ENCODE data around the gene ZBTB46. TPM values are rescaled to one million over a fixed set of nuclear protein-coding genes. Genes with fewer than 3 reads are reported as not detected.
"Not testable (repeated sequence)": the region's sequence is repeated elsewhere in the genome, so short reads cannot be mapped to it uniquely, and the experiment has no call there.

Gene ZBTB46
- total RNA-seq, 1 experiment from 2014 or later: 1.1 TPM

GRCh38 chr20:63804308-63804636 lies 26.8 kb downstream of the ZBTB46 start:
- ChIA-PET POLR2A (ENCODE audit: low non-redundant PET) (no interaction called here), CTCF (no interaction called here)
- Histone ChIP-seq H3K36me3 (ENCODE audit: insufficient read depth, low read length, poor library complexity, severe bottlenecking) (no peaks in the 10 kb centered on the region), H3K9me3 (ENCODE audit: low read depth, low read length, poor library complexity, severe bottlenecking) (no peaks in the 10 kb centered on the region), H3K4me1 (ENCODE audit: insufficient read depth, low read length, poor library complexity, severe bottlenecking) (no peaks in the 10 kb centered on the region), H3K4me3 (ENCODE audit: low read depth, low read length, poor library complexity, severe bottlenecking) (no peak overlapping the region), H3K27ac (ENCODE audit: low read depth, low read length, poor library complexity, severe bottlenecking) (no peak overlapping the region), H3K27me3 (replicated peaks; ENCODE audit: insufficient read depth, low read depth, low read length, poor library complexity) (no peaks in the 10 kb centered on the region)
- BruUV-seq (replicated peaks): no TSS peak
- no peak for TF ChIP-seq EZH2 (IDR thresholded peaks at IDR 0.05; ENCODE audit: borderline replicate concordance, low read depth, low read length, poor library complexity, severe bottlenecking)
- intact Hi-C loops (cut with micrococcal nuclease; ENCODE audit: unreplicated experiment): no loop called here
- DNase-seq (ENCODE audit: low spot score): no peak

- no peaks in the 10 kb centered on the region for H3K4me1 ChIP-seq (ENCODE audit: insufficient read depth, low read length, poor library complexity, severe bottlenecking)
- no peak for DNase-seq (ENCODE audit: low spot score)
- no peaks in the 10 kb centered on the region for H3K27me3 ChIP-seq (replicated peaks; ENCODE audit: insufficient read depth, low read depth, low read length, poor library complexity)
- BruUV-seq (replicated peaks): no TSS peak
- TF ChIP-seq CTCF (conservative IDR thresholded peaks at IDR 0.05; ENCODE audit: low read depth, low read length): no peak
- no peak for TF ChIP-seq EZH2 (IDR thresholded peaks at IDR 0.05; ENCODE audit: borderline replicate concordance, low read depth, low read length, poor library complexity, severe bottlenecking)
- CTCF ChIA-PET: no interaction called here
- H3K27ac ChIP-seq (ENCODE audit: low read depth, low read length, poor library complexity, severe bottlenecking): no peak overlapping the region
- H3K9me3 ChIP-seq (ENCODE audit: low read depth, low read length, poor library complexity, severe bottlenecking): no peaks in the 10 kb centered on the region
- H3K36me3 ChIP-seq (ENCODE audit: insufficient read depth, low read length, poor library complexity, severe bottlenecking): no peaks in the 10 kb centered on the region
- POLR2A ChIA-PET (ENCODE audit: low non-redundant PET): no interaction called here
- intact Hi-C loops (cut with micrococcal nuclease; ENCODE audit: unreplicated experiment): no loop called here
- no peak overlapping the region for H3K4me3 ChIP-seq (ENCODE audit: low read depth, low read length, poor library complexity, severe bottlenecking)
Measured at GRCh38 chr20:63802469-63803240, 28.4 kb downstream of the ZBTB46 start.

GRCh38 chr20:63801174-63801573 lies 29.9 kb downstream of the ZBTB46 start:
- H3K27me3 ChIP-seq (replicated peaks; ENCODE audit: insufficient read depth, low read depth, low read length, poor library complexity); BruUV-seq (replicated peaks); CTCF ChIA-PET; H3K4me1 ChIP-seq (ENCODE audit: insufficient read depth, low read length, poor library complexity, severe bottlenecking); POLR2A ChIA-PET (ENCODE audit: low non-redundant PET); intact Hi-C loops (cut with micrococcal nuclease; ENCODE audit: unreplicated experiment); H3K36me3 ChIP-seq (ENCODE audit: insufficient read depth, low read length, poor library complexity, severe bottlenecking); H3K27ac ChIP-seq (ENCODE audit: low read depth, low read length, poor library complexity, severe bottlenecking); H3K9me3 ChIP-seq (ENCODE audit: low read depth, low read length, poor library complexity, severe bottlenecking); DNase-seq (ENCODE audit: low spot score); H3K4me3 ChIP-seq (ENCODE audit: low read depth, low read length, poor library complexity, severe bottlenecking): not testable (repeated sequence)

GRCh38 chr20:63800411-63800810 lies 30.7 kb downstream of the ZBTB46 start:
- POLR2A ChIA-PET (ENCODE audit: low non-redundant PET): not testable (repeated sequence)

GRCh38 chr20:63799127-63799526 lies 31.9 kb downstream of the ZBTB46 start:
- intact Hi-C loops (cut with micrococcal nuclease; ENCODE audit: unreplicated experiment); DNase-seq (ENCODE audit: low spot score); H3K36me3 ChIP-seq (ENCODE audit: insufficient read depth, low read length, poor library complexity, severe bottlenecking); H3K4me1 ChIP-seq (ENCODE audit: insufficient read depth, low read length, poor library complexity, severe bottlenecking); H3K4me3 ChIP-seq (ENCODE audit: low read depth, low read length, poor library complexity, severe bottlenecking); BruUV-seq (replicated peaks); H3K9me3 ChIP-seq (ENCODE audit: low read depth, low read length, poor library complexity, severe bottlenecking); H3K27ac ChIP-seq (ENCODE audit: low read depth, low read length, poor library complexity, severe bottlenecking); H3K27me3 ChIP-seq (replicated peaks; ENCODE audit: insufficient read depth, low read depth, low read length, poor library complexity); CTCF ChIA-PET; POLR2A ChIA-PET (ENCODE audit: low non-redundant PET): not testable (repeated sequence)

More at GRCh38 chr20:63800411-63800810, 30.7 kb downstream of the ZBTB46 start:
- H3K4me3 ChIP-seq (ENCODE audit: low read depth, low read length, poor library complexity, severe bottlenecking); BruUV-seq (replicated peaks); H3K27me3 ChIP-seq (replicated peaks; ENCODE audit: insufficient read depth, low read depth, low read length, poor library complexity); CTCF ChIA-PET; H3K36me3 ChIP-seq (ENCODE audit: insufficient read depth, low read length, poor library complexity, severe bottlenecking); H3K27ac ChIP-seq (ENCODE audit: low read depth, low read length, poor library complexity, severe bottlenecking); intact Hi-C loops (cut with micrococcal nuclease; ENCODE audit: unreplicated experiment); H3K9me3 ChIP-seq (ENCODE audit: low read depth, low read length, poor library complexity, severe bottlenecking); H3K4me1 ChIP-seq (ENCODE audit: insufficient read depth, low read length, poor library complexity, severe bottlenecking); DNase-seq (ENCODE audit: low spot score): not testable (repeated sequence)

- intact Hi-C loops (cut with micrococcal nuclease; ENCODE audit: unreplicated experiment); H3K36me3 ChIP-seq (ENCODE audit: insufficient read depth, low read length, poor library complexity, severe bottlenecking); DNase-seq (ENCODE audit: low spot score); H3K4me1 ChIP-seq (ENCODE audit: insufficient read depth, low read length, poor library complexity, severe bottlenecking); H3K27ac ChIP-seq (ENCODE audit: low read depth, low read length, poor library complexity, severe bottlenecking); H3K27me3 ChIP-seq (replicated peaks; ENCODE audit: insufficient read depth, low read depth, low read length, poor library complexity); POLR2A ChIA-PET (ENCODE audit: low non-redundant PET); CTCF ChIA-PET; H3K4me3 ChIP-seq (ENCODE audit: low read depth, low read length, poor library complexity, severe bottlenecking); BruUV-seq (replicated peaks); H3K9me3 ChIP-seq (ENCODE audit: low read depth, low read length, poor library complexity, severe bottlenecking): not testable (repeated sequence)
Measured at GRCh38 chr20:63797175-63797574, 33.9 kb downstream of the ZBTB46 start.

All from A673 (cell line).